ENCODE results near the gene ZSCAN10.

DNA sequence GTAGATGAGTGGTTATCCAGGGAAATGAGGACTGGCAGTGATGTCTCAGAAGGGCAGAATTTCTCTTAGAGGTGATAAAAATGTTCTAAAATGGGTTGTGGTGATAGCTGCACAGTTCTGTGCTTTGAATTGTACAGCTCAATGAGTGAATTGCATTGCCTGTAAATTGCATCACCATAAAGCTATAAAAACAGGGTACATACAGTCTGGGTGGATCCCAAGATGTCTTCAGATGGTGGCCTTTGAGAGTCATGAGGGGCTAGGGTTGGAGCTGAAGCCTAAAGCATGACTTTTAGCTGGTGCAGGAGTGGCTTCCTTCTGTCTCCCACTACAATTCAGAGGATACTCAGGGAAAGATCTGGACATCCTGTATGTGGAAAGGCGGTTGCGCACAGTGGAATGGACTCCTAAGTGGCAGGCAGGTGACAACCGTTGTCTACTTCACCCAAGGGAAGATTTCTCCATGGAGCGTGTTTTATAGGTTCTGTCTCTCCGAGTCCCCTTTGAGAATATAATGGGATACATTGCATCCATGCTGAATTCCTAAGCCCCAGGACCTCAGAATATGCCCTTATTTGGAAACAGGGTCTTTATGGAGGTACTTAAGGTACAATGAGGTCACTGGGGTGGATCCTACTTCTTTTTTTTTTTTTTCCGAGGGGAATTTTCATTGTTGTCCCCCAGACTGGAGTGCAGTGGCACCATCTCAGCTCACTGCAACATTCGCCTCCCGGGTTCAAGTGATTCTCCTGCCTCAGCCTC is 35.3 kb downstream of the ZSCAN10 start:
- no peak for TF ChIP-seq SPI1 (IDR thresholded peaks at IDR 0.05; ENCODE audit: low read depth, low read length)
- TF ChIP-seq POLR2A (IDR thresholded peaks at IDR 0.05; ENCODE audit: low read depth, low read length), result no peak
- no peak for TF ChIP-seq POLR2AphosphoS5 (IDR thresholded peaks at IDR 0.05; ENCODE audit: low read depth, low read length)

Measured in GM12891 (cell line).